HG03196 (cell line): ENCODE data around the gene KIAA0930.
"Not testable (repeated sequence)": the region's sequence is repeated elsewhere in the genome, so short reads cannot be mapped to it uniquely, and the experiment has no call there.

Experiments
- ATAC-seq: cut with Tn5 transposase; IDR thresholded peaks from one replicate; pipeline ENCODE4 v1.9.1; 2021; ENCODE audit not compliant: unreplicated experiment

KIAA0930 gene

DNA sequence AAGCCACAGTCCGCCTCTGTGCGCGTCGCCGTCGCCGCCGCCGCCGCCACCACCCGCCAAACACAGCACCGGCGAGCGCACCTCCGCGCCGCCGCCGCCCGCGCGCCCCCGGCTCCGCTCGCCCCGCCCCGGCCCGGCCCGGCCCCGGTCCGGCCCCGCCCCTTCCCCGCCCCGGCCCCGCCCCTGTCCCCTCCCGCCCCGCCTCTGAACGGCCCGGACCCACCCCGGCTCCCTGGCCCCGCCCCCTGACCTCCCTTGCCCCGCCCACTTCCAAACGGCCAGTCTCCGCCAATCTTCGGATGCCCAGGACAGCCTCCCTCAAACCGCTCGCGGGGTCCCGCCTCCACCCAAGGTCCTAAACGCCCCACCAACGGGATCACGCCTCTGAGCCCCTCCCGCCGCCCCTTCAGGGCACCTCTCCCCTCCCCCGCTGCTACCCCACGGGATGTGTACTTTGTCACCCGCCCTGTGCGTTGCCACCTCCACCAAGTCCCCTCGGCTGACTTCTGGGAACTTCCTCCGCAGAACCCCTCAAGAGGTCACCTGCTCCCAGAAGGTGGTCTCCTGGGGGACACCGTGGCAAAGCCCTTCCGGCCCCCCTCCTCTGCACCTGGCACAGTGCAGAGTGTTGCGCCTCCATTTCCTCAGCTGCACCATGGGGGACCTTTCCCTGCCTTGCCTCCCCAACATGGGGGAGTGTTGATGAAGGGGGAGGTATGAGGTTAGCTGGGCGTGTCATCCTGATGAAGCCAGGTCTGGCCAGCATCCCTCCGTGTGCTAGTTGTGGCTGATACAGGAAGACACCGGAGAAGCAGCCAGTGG is at the start of gene KIAA0930:
KIAA0930 (minus strand) TSS at position 85 of the 822 bp plus-strand sequence. CDS start 191 bp downstream, outside the sequence.
- ATAC-seq, result peak; percentile 34

DNA sequence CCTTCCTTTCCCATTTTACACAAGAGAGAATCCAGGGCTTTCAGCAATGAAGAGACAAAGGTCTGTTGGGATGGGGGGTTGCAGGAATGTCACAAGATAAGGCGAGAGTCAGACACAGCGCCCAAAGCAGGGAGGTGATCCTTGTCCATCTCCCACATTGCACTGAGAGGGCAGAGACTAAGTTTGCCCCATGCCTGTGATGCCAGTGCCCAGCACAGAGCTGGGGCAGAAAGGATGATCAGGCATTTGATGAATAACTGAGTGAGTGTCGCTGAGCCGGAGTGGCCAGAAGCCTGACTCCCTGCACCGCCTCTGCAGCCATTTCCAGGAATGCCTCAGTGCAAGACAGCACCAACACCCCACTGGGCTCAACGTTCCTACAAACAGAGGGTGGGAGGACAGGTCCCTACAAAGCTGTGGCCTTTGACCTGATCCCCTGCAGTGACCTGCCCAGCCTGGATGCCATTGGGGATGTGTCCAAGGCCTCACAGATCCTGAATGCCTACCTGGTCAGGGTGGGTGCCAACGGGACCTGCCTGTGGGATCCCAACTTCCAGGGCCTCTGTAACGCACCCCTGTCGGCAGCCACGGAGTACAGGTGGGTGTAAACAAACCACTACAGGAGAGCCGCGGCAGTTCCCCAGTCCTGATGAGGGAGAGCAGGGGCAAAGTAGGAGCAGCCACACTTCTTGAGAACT is 46.3 kb upstream of the KIAA0930 start:
- ATAC-seq, result no peak

DNA sequence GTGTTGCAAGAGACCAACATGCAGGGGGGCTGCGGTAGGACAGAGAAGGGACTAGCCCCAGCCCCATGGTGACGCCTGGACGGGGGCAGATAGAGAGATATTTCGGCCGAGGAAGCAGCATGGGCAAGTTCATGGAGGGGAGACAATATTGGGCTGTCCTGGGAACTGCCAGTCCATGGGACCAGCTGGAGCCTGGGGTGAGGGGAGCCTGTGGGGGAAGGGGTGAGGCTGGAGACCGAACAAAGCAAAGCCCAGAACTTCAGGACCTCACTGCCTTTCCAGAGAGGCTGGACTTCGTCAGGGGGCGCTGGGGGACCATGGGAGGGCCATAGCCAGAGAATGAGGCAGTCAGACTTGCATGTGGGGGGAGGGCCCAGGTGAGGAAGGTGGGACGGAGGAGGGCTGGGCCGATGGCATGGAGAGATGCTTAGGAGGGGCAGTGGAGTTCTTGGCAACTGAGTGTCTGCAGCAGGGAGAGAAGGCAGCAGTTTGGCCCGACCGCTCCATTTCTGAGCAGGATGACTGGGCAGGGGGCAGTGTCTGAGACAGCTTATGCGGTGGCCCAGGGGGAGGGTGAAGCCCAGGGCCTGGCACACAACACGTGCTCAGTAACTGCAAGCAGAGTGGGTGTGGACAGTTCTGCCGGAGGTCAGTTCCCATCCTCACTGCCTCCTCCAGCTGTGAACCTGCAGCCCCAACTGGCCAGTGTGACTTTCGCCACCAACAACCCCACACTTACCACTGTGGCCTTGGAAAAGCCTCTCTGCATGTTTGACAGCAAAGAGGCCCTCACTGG is 44.8 kb upstream of the KIAA0930 start:
- ATAC-seq, result no peak

DNA sequence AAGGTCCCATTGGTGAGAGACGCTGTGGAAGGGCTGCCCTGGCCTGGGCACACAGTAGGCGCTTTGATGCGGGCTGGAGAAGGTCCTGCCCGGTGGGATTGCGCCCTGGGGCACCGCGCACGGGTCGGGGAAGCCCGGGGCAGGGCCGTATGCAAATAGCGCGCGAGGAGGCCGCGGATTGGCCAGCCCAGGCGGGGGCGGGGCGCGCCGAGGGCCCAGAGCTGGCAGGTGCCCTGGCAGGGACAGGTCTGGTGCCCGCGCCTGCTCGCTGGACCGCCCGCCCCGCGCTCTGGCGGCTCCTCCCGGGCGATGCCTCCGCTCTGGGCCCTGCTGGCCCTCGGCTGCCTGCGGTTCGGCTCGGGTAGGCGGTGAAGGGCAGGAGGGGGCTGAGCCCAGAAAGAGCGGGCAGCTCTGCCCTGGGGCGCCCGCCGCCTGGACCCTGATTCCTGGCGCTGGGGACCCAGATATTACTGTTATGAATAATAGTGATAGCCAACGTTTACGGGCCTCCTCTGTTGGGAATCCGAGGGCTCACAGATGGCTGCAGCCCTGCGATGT is 44.1 kb upstream of the KIAA0930 start, which contains the start of gene UPK3A:
UPK3A (plus strand) TSS at position 245 of the 558 bp plus-strand sequence; CDS start at position 310, 65 bp downstream.
- ATAC-seq, result no peak

DNA sequence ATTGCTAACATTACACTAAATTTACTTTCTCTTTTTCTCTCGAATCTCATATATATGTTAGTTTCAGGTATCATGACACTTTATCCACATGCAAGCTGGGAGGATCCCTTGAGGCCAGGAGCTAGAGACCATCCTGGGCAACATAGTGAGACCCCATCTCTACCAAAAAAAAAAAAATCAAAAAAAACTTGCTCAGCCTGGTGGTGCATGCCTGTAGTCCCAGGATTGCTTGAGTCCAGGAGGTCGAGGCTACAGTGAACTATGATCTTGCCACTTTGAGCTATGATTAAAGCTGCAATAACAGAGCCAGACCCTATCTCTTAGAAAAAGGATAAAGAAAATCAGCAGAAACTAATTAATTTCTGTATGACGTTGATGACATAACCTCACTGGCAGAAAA is 40.3 kb upstream of the KIAA0930 start:
- no peak for ATAC-seq

DNA sequence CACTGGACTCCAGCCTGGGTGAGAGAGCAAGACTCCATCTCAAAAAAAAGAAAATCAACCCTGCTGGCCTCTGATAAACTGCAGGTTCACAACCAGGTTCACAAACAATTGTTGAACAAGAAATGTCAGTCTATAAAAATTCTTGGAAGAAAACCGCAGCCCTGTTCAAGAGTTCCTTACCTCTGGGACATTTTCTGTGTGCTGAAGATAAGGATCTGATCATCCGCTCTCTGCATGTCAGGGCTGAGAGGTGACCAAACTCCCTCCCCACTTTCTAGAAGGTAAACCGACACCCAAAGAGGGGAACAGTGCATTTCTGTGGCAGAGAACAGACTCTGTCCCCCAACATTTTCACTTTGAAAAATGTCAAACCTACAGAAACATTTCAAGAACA is 39.9 kb upstream of the KIAA0930 start:
- no peak for ATAC-seq

DNA sequence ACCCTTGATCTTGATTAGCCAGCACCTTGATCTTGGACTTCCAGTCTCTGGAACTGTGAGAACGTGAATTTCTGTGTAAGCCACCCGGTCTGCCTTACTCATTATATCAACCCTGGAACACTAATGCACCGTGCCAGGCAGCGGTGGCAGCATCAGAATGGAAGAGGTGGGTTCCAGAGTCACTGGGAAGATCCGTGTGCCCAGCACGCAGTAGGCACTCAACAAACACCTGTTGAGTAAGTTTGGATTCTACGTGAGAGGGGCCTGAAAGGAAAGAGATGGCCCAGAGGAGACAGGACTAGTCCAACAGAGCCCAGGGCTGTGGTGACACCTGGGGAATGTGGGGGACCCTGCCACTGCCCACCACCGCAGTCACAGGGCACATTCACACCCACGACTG is 37.4 kb upstream of the KIAA0930 start:
- ATAC-seq, result no peak

DNA sequence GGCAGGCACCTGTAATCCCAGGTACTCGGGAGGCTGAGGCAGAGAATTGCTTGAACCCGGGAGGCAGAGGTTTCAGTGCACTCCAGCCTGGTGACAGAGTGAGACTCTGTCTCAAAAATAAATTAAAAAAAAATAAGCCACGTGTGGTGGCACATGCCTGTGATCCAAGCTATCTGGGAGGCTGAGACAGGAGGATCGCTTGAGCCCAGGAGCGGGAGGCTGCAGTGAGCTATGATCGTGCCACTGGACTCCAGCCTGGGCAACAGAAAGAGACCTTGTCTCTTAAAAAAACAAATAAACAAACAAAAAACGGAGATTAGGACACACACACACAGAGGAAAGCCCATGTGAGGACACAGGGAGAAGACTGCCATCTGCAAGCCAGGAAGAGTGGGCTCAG is 37.0 kb upstream of the KIAA0930 start:
- ATAC-seq, result not testable (repeated sequence)

DNA sequence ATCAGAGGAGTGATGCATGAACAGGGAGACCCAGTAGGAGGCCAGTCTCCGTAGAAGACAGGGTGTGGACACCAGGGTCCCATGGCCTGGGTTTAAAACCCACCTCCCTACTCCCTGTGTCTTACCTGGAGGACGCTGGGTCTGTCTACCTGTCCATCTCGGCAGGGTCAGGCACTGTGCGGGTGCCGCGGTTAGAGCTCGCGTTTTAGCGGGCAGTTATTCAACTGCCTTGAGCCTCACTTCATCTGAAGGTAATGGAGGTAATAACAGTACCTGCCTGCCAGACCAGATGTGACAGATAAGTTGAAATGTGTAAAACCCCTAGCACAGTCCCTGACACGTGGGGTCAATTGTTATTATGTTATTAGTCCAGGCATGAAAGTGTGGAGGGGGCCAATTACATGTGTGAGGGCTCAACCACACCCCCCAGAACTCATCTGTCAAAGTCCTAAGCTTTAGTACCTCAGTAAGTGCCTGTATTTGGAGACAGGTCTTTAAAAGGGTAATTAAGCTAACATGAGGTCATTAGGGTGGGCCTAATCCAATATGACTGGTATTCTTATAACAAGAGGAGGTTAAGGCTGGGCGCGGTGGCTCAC is 35.9 kb upstream of the KIAA0930 start:
- ATAC-seq, result no peak

DNA sequence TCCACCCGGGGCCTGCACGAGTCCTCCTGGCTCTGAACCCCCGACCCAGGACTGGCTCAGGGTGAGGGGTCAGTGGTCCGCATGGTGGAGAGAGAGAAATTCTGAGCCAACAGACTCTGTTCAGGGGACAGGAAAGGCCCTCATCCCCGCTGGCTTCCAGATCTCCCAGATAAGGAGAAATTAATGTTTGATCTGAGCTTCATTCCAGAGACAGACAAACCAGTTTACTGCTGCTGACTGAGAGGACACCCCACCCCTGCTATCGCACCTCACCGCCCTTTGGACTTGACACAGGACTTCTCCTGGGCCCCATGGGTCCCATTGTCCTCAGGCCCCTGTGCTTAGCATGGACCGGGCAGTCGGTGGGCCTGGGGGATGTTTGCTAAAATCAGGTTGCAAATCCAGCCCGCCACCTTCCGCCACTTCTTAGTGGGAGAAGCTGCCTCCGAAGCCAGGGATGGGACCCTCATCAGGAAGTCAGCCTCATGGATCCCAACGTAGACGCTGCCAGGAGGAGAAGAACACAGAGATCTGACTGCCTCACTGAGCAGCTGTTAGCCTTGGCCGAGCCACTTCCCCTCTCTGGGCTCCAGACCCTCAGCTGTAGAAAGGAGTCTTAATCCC is 32.9 kb upstream of the KIAA0930 start:
- no peak for ATAC-seq

DNA sequence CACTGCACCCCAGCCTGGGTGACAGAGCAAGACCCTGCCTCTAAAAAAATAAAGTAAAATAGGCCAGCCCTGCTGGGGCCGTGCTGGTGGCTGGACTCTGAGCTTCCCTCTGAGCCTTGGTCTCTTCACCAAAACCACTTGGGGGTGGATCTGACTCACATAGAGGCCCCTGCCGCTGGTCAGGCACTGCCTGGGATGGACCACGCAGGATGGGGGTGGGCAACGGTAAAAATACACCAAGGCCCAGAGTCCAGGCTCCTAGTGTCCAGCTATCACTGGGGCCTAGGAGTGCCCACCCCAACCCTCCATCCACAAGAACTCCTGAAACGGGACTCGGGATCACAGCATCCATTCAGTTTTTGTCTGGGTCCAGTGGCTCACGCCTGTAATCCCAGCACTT is 31.8 kb upstream of the KIAA0930 start:
- ATAC-seq, result no peak

DNA sequence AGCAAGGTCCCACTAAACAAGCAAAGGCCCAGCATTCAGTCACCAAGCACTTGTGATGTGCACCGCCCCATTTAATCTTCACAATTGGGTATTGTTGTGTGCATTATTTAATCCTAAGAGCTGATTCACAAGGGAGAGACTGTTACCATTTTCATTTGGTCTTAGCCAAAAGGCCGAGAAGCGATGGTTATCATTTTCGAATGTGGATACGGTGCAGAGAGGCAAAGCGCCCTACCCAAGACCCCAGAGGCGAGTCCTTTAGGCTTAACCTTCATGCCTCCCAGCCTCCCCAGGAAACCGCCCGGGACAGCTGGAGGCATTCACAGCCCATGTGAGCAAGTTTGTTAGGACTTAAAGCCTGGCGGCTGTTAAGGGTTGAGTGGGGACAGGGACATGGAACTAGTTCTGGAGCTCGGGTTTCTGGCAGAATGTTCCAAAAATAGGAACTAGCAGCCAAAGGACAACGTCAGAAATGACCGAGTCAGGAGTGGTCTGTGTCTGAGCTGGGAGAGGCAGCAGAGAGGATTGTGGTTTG is 31.0 kb upstream of the KIAA0930 start:
- no peak for ATAC-seq

DNA sequence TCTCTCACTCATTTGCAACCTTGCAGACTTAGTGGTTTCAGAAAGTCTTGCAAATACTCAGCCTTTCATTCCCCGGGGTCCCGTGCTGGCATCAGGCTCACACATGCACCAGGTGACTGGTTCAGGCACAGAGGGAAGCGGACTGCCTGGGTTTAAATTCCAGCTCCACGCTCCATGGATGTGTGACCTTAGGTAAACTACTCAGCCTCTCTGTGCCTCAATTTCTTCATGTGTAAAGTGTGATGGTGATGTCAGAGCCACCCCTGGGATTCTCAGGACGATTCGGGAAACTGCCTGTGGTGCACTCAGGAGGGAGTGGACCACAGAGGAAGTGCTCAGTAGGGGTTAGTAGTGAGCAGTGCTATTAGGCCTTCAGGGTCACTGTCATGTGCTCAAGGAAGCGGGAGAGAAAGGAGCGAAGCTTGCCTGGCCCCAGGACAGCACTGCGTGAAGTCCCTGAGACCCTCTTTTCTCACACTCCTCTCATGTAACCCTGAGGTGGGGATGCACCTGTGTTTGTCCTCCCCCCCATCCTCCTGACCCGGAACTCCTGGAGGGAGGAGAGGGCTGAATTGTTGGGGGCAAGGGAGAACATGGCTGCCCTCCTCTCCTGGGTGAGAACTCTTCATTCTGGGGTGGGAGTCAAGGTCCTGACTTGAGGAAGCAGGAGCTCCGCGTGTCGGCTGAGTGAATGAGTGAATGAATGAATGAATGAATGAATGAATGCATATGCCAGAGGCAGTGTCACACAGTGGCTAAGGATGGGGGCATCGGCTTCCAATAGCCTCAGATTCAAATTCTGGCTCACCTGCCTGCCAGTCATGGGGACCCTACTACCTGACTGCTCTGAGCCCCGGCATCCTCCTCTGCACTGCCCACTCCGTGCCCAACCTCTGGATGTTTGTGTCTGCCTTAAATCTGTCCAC is 29.7 kb upstream of the KIAA0930 start:
- ATAC-seq, result no peak

DNA sequence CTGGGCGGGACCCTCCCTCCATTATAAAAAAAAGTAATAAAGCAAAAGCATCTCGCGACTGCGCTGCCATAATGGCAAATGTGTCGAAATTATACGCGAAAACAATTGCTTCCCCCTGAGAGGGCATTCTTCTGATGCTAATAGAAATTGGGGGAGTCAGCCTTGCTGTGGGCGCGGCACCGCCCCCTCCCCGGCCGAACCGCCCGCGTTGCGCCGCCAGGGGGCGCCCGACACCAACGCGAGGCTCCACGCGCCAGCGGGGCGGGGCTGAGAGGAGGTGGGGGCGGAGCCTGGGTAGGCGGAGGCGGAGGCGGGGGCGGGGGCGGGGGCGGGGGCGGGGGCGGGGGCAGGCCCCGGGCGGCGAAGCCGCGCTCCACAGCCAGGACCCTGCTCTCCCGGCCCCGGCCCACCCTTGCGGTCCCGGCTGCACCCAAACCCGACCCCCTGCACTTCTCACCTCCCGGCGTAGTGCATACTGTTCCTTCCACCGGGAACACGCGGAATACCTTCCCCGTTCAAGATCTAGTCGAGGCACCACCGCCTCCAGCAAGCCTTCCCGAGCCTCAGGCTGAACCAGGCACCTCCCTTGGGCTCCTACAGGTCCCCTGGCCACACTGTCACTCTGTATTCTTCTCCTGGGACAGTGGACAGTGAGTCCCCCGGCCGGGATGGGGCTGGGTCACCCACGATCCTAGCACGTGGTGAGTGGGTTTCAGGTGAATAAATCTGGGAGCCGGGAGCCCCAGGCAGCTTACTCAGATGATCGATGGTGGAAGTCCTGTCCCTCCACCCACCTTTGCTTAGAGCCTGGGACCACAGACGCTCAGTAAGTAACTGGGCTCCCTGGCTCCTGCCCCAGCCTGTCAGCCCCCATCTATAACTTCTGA is 28.5 kb upstream of the KIAA0930 start:
- ATAC-seq, result no peak

DNA sequence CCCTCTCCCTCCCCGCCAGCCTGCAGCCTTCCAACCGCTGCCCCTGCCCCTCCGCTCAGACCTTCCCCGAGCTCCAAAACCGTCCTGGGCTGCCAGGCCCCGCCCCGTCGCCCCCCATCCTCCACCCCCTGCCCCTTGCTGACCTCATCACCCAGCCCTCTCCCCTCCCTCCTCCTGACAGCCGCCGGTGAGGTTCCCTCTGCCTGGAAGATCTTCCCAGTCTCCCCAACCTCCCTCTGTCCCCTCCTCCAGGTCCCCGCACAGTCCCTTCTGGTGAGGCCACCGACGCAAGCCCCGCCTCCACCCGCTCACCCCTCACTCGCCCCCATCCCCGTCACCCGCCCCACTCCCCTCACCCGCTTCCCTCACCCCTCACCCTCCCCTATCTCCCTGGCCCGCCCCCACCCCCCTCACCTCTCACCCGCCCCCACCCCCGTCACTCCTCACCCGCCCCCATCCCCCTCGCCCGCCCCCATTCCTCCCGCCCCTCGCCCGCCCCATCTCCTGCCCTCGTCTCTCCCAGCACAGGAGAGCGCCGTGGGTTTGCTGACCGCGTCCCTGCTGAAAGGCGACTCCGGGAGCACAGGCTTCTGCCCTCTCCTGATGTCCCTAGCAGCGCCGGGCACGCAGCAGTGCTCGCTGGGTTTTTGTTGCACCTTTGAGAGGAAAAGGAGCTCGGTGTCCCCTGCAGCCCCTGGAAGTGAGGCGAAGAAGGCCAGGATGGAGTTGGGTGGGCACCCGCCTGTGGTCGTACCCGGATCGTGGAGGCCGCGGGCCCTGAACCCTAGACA is 27.7 kb upstream of the KIAA0930 start:
- ATAC-seq, result no peak

DNA sequence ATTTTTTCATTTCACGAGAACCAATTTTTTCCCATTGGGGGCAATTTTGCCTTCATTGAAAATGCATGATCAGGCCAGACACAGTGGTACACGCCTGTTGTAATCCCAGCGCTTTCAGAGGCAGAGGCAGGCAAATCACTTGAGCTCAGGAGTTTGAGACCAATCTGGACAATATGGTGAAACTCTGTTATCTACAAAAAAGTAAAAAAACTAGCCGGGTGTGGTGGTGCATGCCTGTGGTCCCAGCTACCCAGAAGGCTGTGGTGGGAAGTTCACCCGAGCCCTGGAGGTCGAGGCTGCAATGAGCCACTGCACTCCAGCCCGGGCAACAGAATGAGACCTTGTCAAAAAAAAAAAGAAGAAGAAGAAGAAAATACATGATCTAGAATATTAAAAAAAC is 24.8 kb upstream of the KIAA0930 start:
- ATAC-seq, result no peak
